GM12878 (cell line): ENCODE results near the gene DNAI4. TPM values are rescaled to one million over a fixed set of nuclear protein-coding genes. Genes with fewer than 3 reads are reported as not detected.

ENCODE experiments used
- ATAC-seq: fragments of 200-7000 bp; cut with Tn5 transposase; 3 replicates; pipeline ENCODE4 v1.9.1; 2020; ENCODE audit warnings: mild to moderate bottlenecking, moderate library complexity
- BruUV-seq: library from RNA; stranded (reverse); fragments of 400-500 nt; replicated peaks from 2 replicates; lab custom pipeline; 2021; lab: Mats Ljungman, UMichigan
- CTCF ChIA-PET: fragments of 300-600 bp; sonication (Branson Sonifier 250); formaldehyde crosslinking; extraction: SDS; loops from one replicate; lab custom pipeline; 2021; ENCODE audit warnings: inconsistent platforms; lab: Yijun Ruan, JAX
- POLR2A ChIA-PET: fragments of 350-600 bp; formaldehyde crosslinking; extraction: SDS; loops from one replicate; lab custom pipeline; 2021; ENCODE audit warnings: inconsistent platforms; lab: Charles Lee
- RAD21 ChIA-PET: fragments of 300-600 bp; sonication (Branson Sonifier 250); formaldehyde crosslinking; loops from one replicate; lab custom pipeline; 2023; ENCODE audit warnings: antibody characterized with exemption; ENCODE audit not compliant: unreplicated experiment; lab: Charles Lee
- SMC1A ChIA-PET: fragments of 300-600 bp; sonication (Branson Sonifier 250); formaldehyde crosslinking; loops from one replicate; lab custom pipeline; 2023; ENCODE audit not compliant: unreplicated experiment, uncharacterized antibody; lab: Charles Lee
- DNase-seq: peaks from one replicate; pipeline ENCODE4 v3.0.0-alpha.2; 2011; ENCODE audit warnings: low read depth, low spot score
- FAIRE-seq: peaks from 3 replicates; lab custom pipeline; 2011; peaks lifted over from hg19 to GRCh38; lab: Jason Lieb, UNC
- H2AFZ ChIP-seq: 2 replicates; pipeline ENCODE4 v1.6.0; 2011; ENCODE audit warnings: low read depth, low read length, control low read depth; ENCODE audit not compliant: control insufficient read depth
- H3K27ac ChIP-seq: 2 replicates; pipeline ENCODE4 v1.5.1; 2011; ENCODE audit warnings: control low read depth; ENCODE audit not compliant: control insufficient read depth, insufficient read depth
- H3K27me3 ChIP-seq, 2 experiments: replicated peaks in 1 of 2; 2 replicates each; pipeline versions ENCODE4 v1.6.0 to v1.6.1; 2011; ENCODE audit warnings: low read length in 1 of 2; ENCODE audit not compliant: control insufficient read depth in 2 of 2, insufficient read depth in 2 of 2
- H3K36me3 ChIP-seq, 2 experiments: 2 replicates each; pipeline ENCODE4 v1.5.1; 2011; ENCODE audit warnings: low read length in 1 of 2; ENCODE audit not compliant: control insufficient read depth in 2 of 2, insufficient read depth in 2 of 2
- H3K4me1 ChIP-seq: 2 replicates; pipeline ENCODE4 v1.6.1; 2011; ENCODE audit warnings: mild to moderate bottlenecking, low read length, moderate library complexity, mixed read lengths; ENCODE audit not compliant: control insufficient read depth, insufficient read depth
- H3K4me2 ChIP-seq: 2 replicates; pipeline ENCODE4 v1.6.0; 2011; ENCODE audit warnings: control low read depth; ENCODE audit not compliant: control insufficient read depth, insufficient read depth
- H3K4me3 ChIP-seq: fragments of 200-600 bp; sonication (generic); 2 replicates; pipeline ENCODE4 v1.5.1; 2016
- H3K79me2 ChIP-seq: 2 replicates; pipeline ENCODE4 v1.6.0; 2011; ENCODE audit warnings: low read length; ENCODE audit not compliant: control insufficient read depth, insufficient read depth
- H3K9ac ChIP-seq: 2 replicates; pipeline ENCODE4 v1.8.0; 2011; ENCODE audit warnings: low read length, control low read depth, mixed read lengths; ENCODE audit not compliant: control insufficient read depth, insufficient read depth
- H3K9me3 ChIP-seq: replicated peaks from 3 replicates; pipeline ENCODE4 v1.5.1; 2011; ENCODE audit warnings: mild to moderate bottlenecking, low read length; ENCODE audit not compliant: control insufficient read depth, insufficient read depth
- H4K20me1 ChIP-seq: 2 replicates; pipeline ENCODE4 v1.6.0; 2011; ENCODE audit not compliant: control insufficient read depth, insufficient read depth
- BCL3 ChIP-seq: IDR thresholded peaks from 2 replicates; pipeline ENCODE4 v1.6.1; 2011; ENCODE audit warnings: borderline replicate concordance, low read depth, mild to moderate bottlenecking, moderate library complexity, low read length; ENCODE audit not compliant: insufficient read depth, poor library complexity, severe bottlenecking
- CBX3 ChIP-seq: fragments of 200-600 bp; sonication (generic); IDR thresholded peaks from 2 replicates; pipeline ENCODE4 v1.6.1; 2016; ENCODE audit warnings: low read depth, borderline replicate concordance
- CBX5 ChIP-seq: sonication (generic); IDR thresholded peaks from 2 replicates; pipeline ENCODE4 v1.6.1; 2016; ENCODE audit warnings: low read depth, moderate library complexity, mild to moderate bottlenecking, inconsistent platforms
- E4F1 ChIP-seq: fragments of 450-650 bp; IDR thresholded peaks from 2 replicates; pipeline ENCODE4 v1.6.1; 2018; ENCODE audit warnings: borderline replicate concordance, mild to moderate bottlenecking; ENCODE audit not compliant: partially characterized antibody
- EP300 ChIP-seq, 2 experiments: fragments of 150-350 bp in 1 of 2; IDR thresholded peaks; 2 replicates each; pipeline ENCODE4 v1.6.1; 2011 to 2012; ENCODE audit warnings: low read depth in 2 of 2, low read length in 2 of 2, borderline replicate concordance in 1 of 2, improper control_type of control experiment in 1 of 2, inconsistent platforms in 1 of 2; ENCODE audit not compliant: control insufficient read depth in 1 of 2
- EZH2 ChIP-seq: IDR thresholded peaks from 2 replicates; pipeline ENCODE4 v1.6.1; 2012; ENCODE audit warnings: low read depth, mild to moderate bottlenecking, control low read depth, inconsistent platforms, low read length, borderline replicate concordance; ENCODE audit not compliant: control insufficient read depth
- JUND ChIP-seq: IDR thresholded peaks from 2 replicates; pipeline ENCODE4 v1.6.1; 2012; ENCODE audit warnings: low read depth, mild to moderate bottlenecking, low read length, improper control_type of control experiment, moderate library complexity
- KLF5 ChIP-seq: fragments of 450-650 bp; IDR thresholded peaks from 2 replicates; pipeline ENCODE4 v1.6.1; 2014; ENCODE audit warnings: mild to moderate bottlenecking; ENCODE audit not compliant: partially characterized antibody
- PKNOX1 ChIP-seq: fragments of 450-650 bp; IDR thresholded peaks from 2 replicates; pipeline ENCODE4 v1.6.1; 2016; ENCODE audit warnings: mild to moderate bottlenecking
- RAD21 ChIP-seq: IDR thresholded peaks from 2 replicates; pipeline ENCODE4 v1.6.1; 2011; ENCODE audit warnings: mild to moderate bottlenecking, low read depth, low read length, moderate library complexity; ENCODE audit not compliant: insufficient read depth
- SMC3 ChIP-seq: IDR thresholded peaks from 2 replicates; pipeline ENCODE4 v1.6.1; 2011; ENCODE audit warnings: low read length, improper control_type of control experiment, borderline replicate concordance
- ZBTB11 ChIP-seq: fragments of 450-650 bp; formaldehyde crosslinking; IDR thresholded peaks from 2 replicates; pipeline ENCODE4 v1.5.0; 2022; ENCODE audit warnings: mild to moderate bottlenecking, missing genetic modification characterization
- ZNF274 ChIP-seq: IDR thresholded peaks from one replicate; pipeline ENCODE4 v1.8.0; 2011; ENCODE audit not compliant: insufficient read length, insufficient read depth
- ZZZ3 ChIP-seq: IDR thresholded peaks from 2 replicates; pipeline ENCODE4 v1.6.1; 2011; ENCODE audit warnings: low read depth; ENCODE audit not compliant: control insufficient read depth, insufficient read length
- whole genome bisulfite sequencing: methylation state at CpG from one replicate; pipeline ENCODE4 v1.1.6; 2016; ENCODE audit warnings: low lambda C conversion rate; ENCODE audit not compliant: insufficient replicate concordance, insufficient coverage; ENCODE audit errors: missing lambda C conversion rate; 5-methylcytosine and 5-hydroxymethylcytosine counted together
- in situ Hi-C: fragments of 300-500 bp; cut with MboI; formaldehyde crosslinking; loops from 9 replicates; pipeline ENCODE4 v1.14.3; 2018; ENCODE audit warnings: mixed read lengths
- intact Hi-C: fragments of 100-400 bp; cut with micrococcal nuclease; formaldehyde crosslinking; loops from one replicate; pipeline ENCODE4 v1.14.2; 2022; ENCODE audit not compliant: unreplicated experiment
- polyA plus RNA-seq, 11 experiments: library from polyadenylated mRNA; depleted of rRNA in 4 of 11; unstranded in 6 of 11; stranded (reverse) in 5 of 11; fragments of >200 nt; fragmentation: Nextera tagmentation in 4 of 11; fragmentation: Illumina TruSeq in 1 of 11; extraction: Ambion mirVana in 4 of 11; extraction: Trizol in 1 of 11; gene quantifications; 1 replicate in 1 of 11; 2 replicates in 10 of 11; pipeline versions ENCODE4 v1.2.1 to v1.2.3, GENCODE V29; 2011 to 2016; ENCODE audit warnings: inconsistent platforms in 2 of 11, missing spikeins in 2 of 11, low read depth in 1 of 11
- total RNA-seq, 4 experiments: library from RNA; depleted of rRNA in 3 of 4; stranded (reverse); fragments of >200 nt in 3 of 4; fragmentation: Illumina TruSeq in 1 of 4; extraction: Trizol in 1 of 4; gene quantifications; 2 replicates each; pipeline versions ENCODE4 v1.2.1 to v1.2.3, GENCODE V29; 2013 to 2021

The DNAI4 gene
- total and polyA plus RNA-seq, 10 of the 15 experiments (the other 5 are each of a cell fraction or from before 2014, with no cell fraction given), result 0.13 to 2.3 (median 0.27) TPM; not detected in 1

- FAIRE-seq, result no peak
- Histone ChIP-seq H4K20me1 (no peaks in the 10 kb centered on the region), H3K4me2 (peak overlapping the region; percentile 78), H3K27ac (peak overlapping the region; percentile 94), H3K4me3 (peak overlapping the region; percentile 70), H3K4me1 (no peaks in the 10 kb centered on the region), H3K9ac (peak overlapping the region; percentile 95), H3K79me2 (peaks cover 95% of the 10 kb centered on the region), H3K9me3 (no peaks in the 10 kb centered on the region), H3K27me3 (no peaks in the 10 kb centered on the region), H2AFZ (no peak overlapping the region), H3K36me3 (no peaks in the 10 kb centered on the region; a peak in 1 of 4 replicates)
- SMC1A ChIA-PET, result no interaction called here
- in situ Hi-C loops, result loop anchor here (25.0 kb wide), 2 partner anchors 545 to 670 kb away; no protein-coding TSS in a partner anchor
- no peak for ATAC-seq
- DNase-seq, result no peak
- RAD21 ChIA-PET, result interaction anchor here (1.4 kb wide), 1 partner anchor 64 kb away, joined by 5 read pairs; no protein-coding TSS in a partner anchor
- WGBS, result 0% methylated on average over 2 of the region's 2 CpGs
- POLR2A ChIA-PET, result interaction anchor here (1.2 to 1.8 kb wide), 3 partner anchors 12 to 122 kb away, joined by 4 to 6 read pairs (median 5); partner anchors contain the start of gene SLC35D1
- CTCF ChIA-PET, result interaction anchor here (0.9 kb wide), 1 partner anchor 217 kb away, joined by 3 read pairs; no protein-coding TSS in a partner anchor
- BruUV-seq, result no TSS peak
- intact Hi-C loops, result loop anchor here (5.0 to 10.0 kb wide), 3 partner anchors 235 to 657 kb away; partner anchors contain the start of gene IL23R
- TF ChIP-seq JUND (no peak), ZZZ3 (no peak), E4F1 (no peak), CBX3 (no peak), EP300 (IDR thresholded peaks at IDR 0.05; ENCODE audit: borderline replicate concordance in 1 of 2, control insufficient read depth in 1 of 2, low read depth in 2 of 2, low read length in 2 of 2) (no peak), RAD21 (no peak), ZNF274 (no peak), PKNOX1 (no peak), EZH2 (no peak), ZBTB11 (no peak), KLF5 (no peak), CBX5 (no peak), BCL3 (no peak), SMC3 (no peak)
These were observed 7.6 kb upstream of the DNAI4 start for GRCh38 chr1:66932291-66932690.
